ENCODE measurements around the gene RNF187.

Gene RNF187

GRCh38 chr1:228527596-228527995 is 40.4 kb downstream of the RNF187 start:
- TF ChIP-seq GATA3 (IDR thresholded peaks at IDR 0.05; ENCODE audit: low read depth, low read length) (no peak), GATA2 (IDR thresholded peaks at IDR 0.05; ENCODE audit: low read depth, low read length) (no peak)

- TF ChIP-seq GATA3 (IDR thresholded peaks at IDR 0.05; ENCODE audit: low read depth, low read length) (no peak), GATA2 (IDR thresholded peaks at IDR 0.05; ENCODE audit: low read depth, low read length) (no peak)
Measured at GRCh38 chr1:228528612-228529011, 41.4 kb downstream of the RNF187 start.

GRCh38 chr1:228530086-228530758 is 43.0 kb downstream of the RNF187 start:
- TF ChIP-seq GATA2 (IDR thresholded peaks at IDR 0.05; ENCODE audit: low read depth, low read length) (no peak), GATA3 (IDR thresholded peaks at IDR 0.05; ENCODE audit: low read depth, low read length) (no peak)

- TF ChIP-seq GATA2 (IDR thresholded peaks at IDR 0.05; ENCODE audit: low read depth, low read length) = no peak
- no peak for TF ChIP-seq GATA3 (IDR thresholded peaks at IDR 0.05; ENCODE audit: low read depth, low read length)
Measured at GRCh38 chr1:228530951-228531731, 44.0 kb downstream of the RNF187 start.

- TF ChIP-seq GATA2 (IDR thresholded peaks at IDR 0.05; ENCODE audit: low read depth, low read length) (no peak), GATA3 (IDR thresholded peaks at IDR 0.05; ENCODE audit: low read depth, low read length) (no peak)
Measured at GRCh38 chr1:228538831-228539230, 51.6 kb downstream of the RNF187 start.

- TF ChIP-seq GATA3 (IDR thresholded peaks at IDR 0.05; ENCODE audit: low read depth, low read length) (no peak), GATA2 (IDR thresholded peaks at IDR 0.05; ENCODE audit: low read depth, low read length) (no peak)
Measured at GRCh38 chr1:228540161-228540917, 53.2 kb downstream of the RNF187 start.

- no peak for TF ChIP-seq GATA2 (IDR thresholded peaks at IDR 0.05; ENCODE audit: low read depth, low read length)
- TF ChIP-seq GATA3 (IDR thresholded peaks at IDR 0.05; ENCODE audit: low read depth, low read length) = no peak
Measured at GRCh38 chr1:228541725-228542124, 54.5 kb downstream of the RNF187 start.

- TF ChIP-seq GATA2 (IDR thresholded peaks at IDR 0.05; ENCODE audit: low read depth, low read length) = no peak
- TF ChIP-seq GATA3 (IDR thresholded peaks at IDR 0.05; ENCODE audit: low read depth, low read length) = no peak
Measured at GRCh38 chr1:228542376-228542775, 55.2 kb downstream of the RNF187 start.

GRCh38 chr1:228542981-228543380 is 55.8 kb downstream of the RNF187 start:
- no peak for TF ChIP-seq GATA3 (IDR thresholded peaks at IDR 0.05; ENCODE audit: low read depth, low read length)
- TF ChIP-seq GATA2 (IDR thresholded peaks at IDR 0.05; ENCODE audit: low read depth, low read length) = no peak

- no peak for TF ChIP-seq GATA3 (IDR thresholded peaks at IDR 0.05; ENCODE audit: low read depth, low read length)
- TF ChIP-seq GATA2 (IDR thresholded peaks at IDR 0.05; ENCODE audit: low read depth, low read length) = no peak
Measured at GRCh38 chr1:228543396-228543795, 56.2 kb downstream of the RNF187 start.

GRCh38 chr1:228544021-228544850 is 57.1 kb downstream of the RNF187 start:
- TF ChIP-seq GATA2 (IDR thresholded peaks at IDR 0.05; ENCODE audit: low read depth, low read length) = no peak
- TF ChIP-seq GATA3 (IDR thresholded peaks at IDR 0.05; ENCODE audit: low read depth, low read length) = no peak

- TF ChIP-seq GATA2 (IDR thresholded peaks at IDR 0.05; ENCODE audit: low read depth, low read length) = no peak
- TF ChIP-seq GATA3 (IDR thresholded peaks at IDR 0.05; ENCODE audit: low read depth, low read length) = no peak
Measured at GRCh38 chr1:228544921-228545591, 57.9 kb downstream of the RNF187 start.

Data from SH-SY5Y (cell line).